NCI-H1105 treated with DMSO at 0.1 percent for 48 hours (cell line): Measurements from ENCODE around the gene TRIM29.

Source experiments
- DNase-seq: peaks from one replicate; lab custom pipeline; 2025; lab: John Stamatoyannopoulos, UW

TRIM29 gene

DNA sequence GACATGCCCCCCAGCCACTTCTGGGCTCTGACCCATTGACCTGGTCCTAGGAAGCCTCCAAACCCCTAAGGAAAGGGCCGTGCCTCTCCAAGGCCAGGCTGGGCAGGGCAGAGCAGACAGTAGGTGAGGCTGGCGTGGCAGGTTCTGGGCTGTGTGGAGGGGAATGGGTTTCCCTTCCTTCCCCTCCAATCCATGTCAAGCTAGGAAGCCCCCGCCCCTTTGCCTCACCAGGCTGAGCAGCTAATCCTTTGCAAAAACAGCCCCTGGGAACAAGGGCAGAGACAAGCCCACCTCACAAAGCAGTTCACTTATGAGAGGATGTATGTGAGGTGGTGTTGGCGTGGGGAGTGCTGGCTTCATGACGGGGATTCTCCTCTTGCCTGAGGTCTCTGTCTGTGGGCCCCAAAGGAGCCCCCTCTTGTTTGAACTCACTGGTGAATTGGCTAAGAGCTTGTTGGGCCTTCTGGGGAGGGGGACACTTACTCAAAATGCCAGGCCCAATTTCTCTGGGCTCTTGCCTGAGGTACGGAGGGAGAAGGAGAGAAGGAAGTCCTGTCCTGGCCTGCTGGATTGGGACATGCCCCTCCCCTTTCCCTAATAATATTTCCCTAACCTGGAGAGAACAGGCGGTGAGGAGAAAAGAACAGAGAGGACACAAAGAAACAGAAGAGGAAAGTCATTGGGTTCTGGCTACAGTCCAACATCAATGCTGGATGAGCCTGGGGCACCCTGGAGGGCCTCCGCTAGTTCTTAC, 1.6 kb upstream of the TRIM29 start:
- DNase-seq: no peak

DNA sequence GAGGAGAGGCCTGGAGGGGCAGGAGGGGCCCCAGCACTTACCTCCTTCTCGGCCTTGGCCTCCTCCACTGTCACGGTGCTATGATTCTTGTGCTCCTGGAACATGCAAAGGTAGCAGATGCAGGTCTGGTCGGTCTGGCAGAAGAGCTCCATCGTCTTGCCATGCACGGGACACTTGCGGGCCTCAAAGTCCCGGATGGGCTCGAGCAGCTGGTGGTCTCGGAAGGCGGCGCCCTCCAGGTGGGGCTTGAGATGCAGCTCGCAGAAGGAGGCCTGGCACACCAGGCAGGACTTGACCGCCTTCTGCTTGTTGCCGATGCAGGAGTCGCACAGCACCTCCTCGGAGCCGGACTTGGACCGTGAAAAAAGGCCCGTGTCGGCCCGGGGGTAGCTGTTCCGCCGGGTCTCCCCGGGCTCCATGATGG, 714 bp downstream of the TRIM29 start:
- DNase-seq: no peak

DNA sequence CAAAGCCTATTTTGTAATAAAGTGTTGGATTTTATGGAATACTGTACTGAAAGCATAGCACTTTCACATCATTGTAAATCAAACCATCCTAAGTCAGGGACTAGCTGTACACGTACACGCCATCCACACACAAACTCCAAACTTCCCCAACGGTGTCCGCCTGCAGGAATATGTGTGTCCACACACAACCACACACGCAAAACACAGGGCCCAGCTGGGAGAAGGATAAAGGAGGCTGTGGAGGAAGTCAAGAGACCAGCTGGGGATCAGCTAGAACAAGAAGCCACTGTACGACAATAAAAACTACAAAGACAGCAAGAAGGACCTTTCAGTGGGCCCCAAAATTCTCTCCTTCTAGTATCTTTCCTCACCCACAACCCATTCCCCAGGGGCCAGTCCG, 1.6 kb downstream of the TRIM29 start:
- DNase-seq: no peak

DNA sequence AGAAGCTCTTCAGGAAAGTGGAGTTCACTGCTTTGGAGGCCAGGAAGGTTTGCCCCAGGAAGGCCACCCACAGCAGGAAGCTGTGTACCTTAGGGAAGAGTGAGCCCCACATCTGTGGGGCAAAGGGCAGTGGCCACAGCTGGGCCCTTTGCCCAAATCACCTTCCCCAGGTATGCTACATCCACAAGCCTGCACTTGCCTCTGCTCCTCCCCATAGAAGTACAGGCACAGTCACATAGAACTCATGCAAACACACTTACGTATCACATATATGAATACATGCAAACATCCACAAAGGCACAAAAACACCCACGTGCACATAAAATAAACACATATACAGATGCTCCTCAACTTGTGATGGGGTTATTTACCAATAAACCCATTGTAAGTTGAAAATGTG, 2.1 kb downstream of the TRIM29 start:
- DNase-seq: no peak

DNA sequence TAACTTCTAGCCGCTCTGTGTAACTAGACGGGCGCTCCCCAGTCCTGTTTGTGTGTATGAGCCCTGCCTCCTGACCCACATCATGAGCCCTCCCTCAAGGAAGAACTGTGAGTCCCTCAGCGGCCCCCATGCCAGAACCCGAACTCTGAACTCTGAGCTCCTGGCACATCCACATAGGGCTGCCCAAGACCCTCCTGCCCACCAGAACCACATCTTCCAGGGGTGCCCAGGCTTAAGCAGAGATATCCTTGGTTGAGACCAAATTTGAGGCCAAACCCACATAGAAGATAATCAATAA, 3.0 kb downstream of the TRIM29 start:
- DNase-seq: no peak

DNA sequence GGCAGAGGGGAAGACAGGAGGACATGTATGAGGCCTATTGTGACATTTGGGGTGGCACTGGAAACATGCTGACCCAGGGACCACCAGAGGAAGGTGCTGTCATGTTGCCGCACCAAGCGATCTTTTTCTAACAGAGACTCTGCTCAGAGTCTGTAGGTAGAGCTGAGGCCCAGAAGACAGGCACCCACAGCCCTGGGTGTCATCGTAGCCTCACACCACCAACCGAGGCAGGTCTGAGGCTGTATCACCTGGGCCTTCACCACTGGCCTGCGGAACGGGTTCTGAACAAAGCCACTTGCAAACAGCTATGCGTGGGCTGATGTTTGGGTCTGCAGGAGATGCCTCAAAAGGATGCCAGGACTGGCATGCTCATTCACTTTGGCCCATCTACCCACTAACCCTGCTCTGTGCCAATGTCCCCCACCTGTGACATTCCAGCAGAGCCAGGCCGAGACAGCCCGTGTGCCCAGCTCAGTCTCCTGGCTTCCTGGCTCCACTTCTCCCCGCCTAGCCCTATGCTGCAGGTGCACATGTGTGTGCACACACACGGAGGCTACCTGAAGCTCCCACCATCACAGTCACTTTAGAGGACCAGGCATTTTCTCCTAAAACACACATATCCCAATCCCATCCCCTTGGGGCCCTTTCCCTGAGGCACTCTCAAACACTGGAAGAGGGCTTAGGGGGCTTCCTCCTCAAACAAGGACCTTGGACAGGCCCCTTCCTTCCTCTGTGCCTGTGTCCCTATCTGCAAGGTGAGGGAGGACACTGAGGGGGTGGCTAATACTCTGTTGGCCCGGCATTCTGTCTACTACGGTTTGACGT, 3.6 kb downstream of the TRIM29 start:
- no peak for DNase-seq

DNA sequence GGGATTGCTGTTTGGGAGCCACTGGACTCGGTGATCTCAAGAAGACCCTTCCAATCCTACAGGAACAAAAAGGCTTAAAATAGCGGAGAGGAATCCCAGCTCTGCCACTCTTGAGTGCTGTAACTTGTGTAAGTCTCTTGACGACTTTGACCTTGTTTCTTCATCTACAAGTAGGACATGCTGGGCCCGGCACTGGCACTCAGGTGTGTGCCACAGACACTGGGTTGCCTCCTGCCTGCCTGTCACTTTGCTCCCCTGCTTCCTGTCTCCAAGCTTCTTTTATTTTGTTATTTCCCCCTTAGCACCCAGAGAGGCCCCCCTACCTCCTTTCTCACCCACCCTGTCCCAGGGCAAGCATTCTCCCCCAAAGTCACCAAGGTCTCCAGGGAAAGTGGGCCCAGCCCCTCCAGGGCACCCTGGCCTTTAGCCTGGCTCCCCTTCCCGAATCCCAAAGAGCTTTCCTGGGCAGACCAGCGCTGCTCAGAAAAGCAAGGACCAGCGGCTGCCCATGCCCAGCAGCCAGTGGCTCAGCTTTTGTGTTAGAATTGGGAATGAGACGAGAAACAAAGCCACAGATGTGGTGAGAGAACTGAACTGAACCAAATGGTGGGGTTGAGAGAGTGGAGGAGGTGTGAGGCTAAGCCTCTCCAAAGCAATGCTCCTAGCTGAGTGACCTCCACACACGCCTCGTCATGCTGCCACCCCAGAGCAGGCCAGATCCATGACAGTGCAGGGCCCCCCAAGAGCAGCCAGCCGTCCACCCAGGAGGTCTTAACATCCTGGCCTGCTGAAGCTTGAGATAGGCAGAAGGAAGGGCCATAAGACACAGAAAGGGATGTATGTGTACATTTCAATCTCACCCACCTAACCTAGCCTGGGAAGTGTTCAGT, 4.5 kb downstream of the TRIM29 start:
- no peak for DNase-seq

DNA sequence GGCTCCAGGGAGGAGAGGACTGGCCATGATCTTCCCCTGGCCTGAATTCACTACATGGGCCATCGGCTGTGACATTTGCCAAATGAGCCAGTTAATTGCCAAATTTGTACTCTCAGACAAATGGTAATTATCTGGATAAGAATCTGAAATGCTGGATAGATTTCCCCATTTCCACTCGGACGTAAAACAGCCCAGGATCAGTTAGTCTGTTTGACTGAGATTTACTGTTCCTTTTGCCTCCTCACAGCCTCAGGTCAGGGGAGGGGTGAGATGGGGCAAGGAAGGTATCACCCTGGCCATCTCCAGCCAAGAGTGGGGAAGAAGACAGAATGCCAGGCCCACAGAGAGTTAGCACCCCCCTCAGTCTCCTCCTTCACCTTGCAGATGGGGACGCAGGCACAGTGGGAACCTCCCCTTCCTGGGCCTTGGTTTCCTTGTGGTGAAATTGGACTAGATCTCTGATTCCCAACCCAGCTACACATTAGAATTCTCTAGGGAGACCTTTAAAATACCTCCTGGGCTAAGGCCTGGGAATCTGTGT, 5.2 kb downstream of the TRIM29 start:
- no peak for DNase-seq

DNA sequence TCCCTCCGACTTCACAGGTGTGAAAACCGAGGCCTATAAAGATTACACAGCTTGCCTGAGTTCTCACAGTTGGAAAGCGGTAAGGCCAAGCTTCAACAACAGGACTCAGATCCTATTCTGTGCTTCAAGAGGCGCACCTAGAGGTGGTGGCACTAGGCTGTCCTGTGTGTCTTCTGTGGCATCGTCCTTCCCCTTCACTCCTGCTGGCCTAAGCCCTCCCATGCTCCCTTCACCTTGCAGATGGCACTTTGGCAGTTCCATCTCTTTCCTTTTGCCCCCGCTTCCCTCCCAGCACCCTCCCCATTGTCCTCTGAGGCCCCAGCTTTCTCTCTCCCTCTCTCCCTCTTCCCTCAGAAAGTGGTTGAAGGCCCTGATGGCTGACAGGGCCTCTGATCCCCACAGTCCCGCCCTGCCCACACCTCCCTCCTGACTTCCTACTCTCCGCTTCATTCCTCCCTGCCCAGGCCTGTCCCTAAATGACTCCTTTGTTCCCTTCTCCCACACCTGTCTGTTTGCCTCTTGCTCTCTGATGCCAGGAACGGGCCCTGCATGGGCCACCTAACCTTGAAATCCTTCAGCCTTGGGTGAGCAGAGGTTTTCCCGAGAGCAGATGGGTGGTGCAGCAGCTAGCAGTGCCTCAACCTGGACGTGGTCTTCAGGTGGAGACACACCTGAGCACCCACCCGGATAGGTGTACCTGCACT, 5.8 kb downstream of the TRIM29 start:
- peak; percentile 94 for DNase-seq

DNA sequence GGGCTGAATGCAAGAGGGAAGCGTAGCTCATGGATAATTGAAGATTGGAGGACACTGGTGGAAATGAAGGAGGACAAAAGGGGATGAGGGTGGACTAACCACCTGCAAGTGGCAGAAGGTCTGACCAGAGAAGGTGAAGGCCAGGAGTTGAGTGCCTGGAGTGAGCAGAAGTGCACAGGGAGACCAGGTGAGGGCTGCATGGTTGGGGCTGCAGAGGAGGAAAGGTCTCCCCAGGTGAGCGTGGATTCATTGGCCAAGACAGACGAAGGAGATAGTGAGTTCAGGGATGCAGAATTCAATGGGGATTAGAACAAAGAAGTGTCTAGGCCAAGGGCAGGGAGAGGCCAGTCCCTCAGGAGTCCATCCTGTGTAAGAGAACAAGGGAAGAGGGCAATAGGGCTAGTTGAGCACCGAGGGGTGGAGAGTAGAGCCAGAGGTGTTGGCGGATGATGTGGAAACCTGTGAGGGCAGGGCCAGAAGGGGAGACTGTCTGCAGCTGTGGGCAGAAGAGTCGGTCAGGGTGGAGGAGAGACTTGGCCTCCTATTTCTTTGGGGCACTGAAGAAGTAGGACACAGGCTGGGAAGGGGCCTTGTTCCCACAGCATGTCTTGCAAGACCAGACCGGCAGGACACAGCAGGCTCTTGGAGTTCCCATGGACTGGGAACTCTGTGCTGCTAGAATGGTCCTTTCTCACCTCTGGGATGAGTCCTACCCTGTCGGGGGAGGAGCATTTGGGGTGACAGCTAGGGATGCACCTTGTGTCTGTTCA, 6.7 kb downstream of the TRIM29 start:
- DNase-seq: no peak

DNA sequence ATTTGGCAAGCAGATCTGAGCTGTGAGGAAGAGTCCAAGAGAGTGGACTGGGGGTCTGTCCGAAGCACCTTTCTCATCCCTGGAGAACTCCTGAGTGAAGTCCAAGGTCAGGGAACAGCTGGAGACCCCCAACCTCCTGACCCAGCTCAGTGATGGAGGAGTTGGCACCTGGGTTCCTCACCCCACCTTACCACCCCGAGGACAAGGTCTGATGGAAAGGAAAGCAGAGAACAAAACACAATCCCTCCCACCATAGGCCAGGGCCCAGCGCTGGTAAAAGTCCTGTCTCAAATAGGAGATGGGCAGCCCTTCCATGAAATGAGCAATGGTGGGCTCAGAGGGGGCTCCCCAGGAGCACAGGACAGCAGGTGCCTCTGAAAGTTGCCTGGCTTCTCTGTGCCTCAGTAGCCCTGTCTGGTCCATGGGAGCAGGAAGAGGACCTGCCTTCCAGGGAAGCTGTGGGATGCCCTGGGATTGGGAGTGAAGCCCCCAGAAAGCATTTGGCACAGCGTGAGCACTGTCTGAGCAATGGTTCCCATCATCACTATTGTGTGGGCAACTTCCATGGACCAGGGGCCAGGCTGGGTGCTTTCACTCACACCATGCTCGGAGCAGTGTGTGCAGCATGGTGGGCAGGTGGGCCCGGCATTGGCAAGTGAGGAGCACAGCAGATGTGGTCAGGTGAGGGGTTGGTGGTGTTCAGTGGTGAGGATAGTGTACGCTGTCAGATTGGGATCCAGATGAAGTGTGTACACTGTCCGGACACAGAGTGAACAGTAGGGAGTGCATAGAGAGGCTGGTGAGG, 7.5 kb downstream of the TRIM29 start:
- DNase-seq: no peak

DNA sequence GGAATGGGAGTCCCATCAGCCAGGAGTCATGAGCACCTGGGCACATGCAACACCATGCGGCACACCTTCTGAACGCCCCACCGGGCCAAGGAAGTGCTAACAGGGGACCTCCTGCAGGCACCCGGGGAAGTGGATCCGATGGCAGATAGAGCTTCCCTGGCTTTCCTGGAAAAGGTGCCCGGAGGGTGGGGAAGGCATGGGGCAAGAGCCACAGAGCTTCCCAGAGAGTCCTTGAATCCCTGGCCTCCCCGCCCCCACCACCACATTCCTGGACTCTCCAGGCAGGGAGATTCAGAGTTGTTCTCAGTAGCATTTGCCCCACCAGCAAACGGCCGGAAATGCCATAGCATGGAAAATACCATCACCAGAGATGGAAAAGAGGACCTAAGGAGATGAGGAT, 8.3 kb downstream of the TRIM29 start:
- no peak for DNase-seq

DNA sequence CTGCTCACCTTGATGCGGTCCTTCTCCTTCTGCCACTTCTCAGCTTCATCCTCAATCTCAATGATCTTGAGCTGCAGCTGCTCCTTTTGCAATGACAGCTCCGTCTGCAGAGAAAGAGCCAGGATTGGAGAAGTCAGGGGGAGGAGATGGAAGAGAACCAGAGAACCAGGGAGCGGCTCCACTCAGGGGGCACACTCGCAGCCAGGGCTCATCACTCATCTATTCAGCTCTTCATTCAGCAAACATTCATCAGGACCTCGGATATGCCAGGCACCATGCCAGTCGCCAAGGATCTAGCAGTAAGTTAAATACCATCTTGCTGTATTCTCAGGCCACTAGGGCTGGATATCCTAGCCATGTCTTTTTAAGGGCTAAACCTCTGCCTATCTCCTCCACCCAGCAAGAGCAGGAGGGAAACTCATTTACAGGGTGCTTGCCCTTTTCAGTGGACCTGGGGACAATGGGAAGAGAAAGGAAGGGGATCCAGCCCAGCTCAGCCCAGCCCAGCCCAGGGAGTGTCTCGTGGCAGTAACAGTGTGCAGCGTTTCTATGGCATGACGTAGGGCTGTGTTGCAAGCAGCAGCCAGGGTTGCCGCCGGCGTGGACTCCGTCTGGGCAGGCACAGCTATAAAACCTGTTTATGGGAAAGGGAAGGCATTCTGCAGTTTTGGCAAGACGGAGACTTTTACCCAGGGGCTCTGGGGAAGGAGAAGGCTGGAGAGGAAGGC, 9.4 kb downstream of the TRIM29 start:
- peak; percentile 22 for DNase-seq

DNA sequence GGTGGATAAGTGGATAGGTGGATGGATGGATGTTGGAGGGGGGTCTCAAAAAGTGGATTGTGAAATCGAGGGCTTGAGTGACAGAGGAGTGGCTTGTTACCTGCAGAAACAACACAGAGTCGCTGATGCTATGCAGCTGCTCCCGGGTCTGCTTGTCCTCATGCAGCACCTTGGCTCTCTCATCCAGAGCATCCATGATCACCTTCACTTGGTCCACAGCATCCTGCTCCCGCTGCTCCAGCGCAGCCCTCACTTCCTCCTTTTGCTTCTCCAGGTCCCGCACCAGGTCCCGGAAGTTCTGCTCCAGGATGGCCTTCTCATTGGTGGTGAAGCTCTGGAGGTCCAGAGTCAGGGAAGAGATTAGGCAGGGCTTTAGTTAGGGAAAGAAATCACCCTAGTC, 10.7 kb downstream of the TRIM29 start:
- no peak for DNase-seq

DNA sequence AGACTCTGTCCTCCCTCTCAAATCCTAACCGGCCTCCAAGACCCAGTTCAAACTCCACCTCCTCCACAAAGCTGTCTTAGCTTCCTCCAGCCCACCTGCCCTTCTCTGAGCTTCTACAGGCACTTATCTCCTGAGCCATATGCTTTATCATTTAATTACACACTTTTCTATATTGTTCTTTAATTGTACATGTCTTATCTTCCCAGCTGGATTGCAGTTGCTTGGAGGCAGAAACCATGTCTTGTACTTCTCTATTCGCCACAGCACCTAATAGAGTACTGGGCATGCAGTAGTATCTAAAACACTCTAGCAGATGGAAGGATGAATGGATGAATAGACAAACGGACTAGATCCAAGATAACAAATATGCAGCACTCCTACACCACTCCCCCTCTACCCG, 11.3 kb downstream of the TRIM29 start:
- DNase-seq: no peak

DNA sequence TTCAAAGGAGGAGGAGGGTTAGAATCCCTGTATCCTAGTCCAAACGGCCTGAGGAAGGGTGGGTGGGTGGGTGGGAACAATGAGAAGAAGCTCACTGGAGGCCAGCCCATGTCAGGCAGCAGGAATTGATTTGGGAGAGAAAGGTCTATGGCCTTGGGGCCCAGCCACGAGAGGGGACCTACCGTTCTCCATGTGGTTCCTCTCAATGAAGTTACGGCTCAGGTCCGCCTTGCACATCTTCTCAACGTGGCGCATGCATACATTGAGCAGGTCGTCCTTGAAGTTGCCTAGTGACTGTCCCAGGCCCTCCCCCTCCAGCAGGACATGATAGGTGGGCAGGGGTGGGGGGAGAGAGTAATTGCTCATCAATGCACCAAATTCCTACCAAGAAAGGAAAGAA, 12.4 kb downstream of the TRIM29 start:
- DNase-seq: no peak

DNA sequence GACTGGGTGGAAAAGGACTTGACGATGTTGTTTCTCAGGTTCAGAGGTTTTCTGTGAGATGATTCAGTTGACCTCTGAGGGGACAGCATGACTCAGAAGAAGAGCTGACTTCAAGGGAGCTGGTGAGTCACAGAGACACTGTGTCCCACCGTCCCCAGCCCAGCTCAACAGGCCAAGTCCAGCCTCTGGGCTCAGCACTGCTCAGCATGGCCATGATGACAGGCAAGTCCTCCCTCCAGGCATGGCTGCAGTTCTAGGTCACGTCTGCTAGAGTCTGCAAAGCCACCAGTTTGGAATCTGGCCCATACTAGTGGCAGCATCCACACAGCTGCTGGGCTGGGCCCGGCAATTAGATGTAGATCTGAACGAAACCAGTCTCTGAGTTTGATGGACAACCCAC, 12.9 kb downstream of the TRIM29 start:
- DNase-seq: no peak

DNA sequence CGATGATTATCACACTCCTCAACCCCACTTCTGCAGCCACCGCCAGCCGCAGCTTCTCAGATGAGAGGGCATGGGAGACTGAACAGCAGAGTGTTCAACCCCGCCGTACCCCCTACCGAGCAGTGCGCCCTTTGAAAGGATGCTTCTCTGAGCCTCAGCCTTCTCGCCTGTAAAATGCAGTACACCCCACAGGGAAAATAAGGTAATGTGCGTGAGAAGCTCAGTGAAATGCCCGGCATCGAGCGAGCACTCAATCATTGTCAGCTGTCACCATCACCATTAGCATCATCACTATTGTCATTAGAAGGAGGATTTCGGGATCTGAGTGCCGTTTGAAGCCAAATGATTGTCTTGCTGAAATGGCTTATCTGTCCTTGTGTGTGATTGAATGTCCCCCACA, 13.6 kb downstream of the TRIM29 start:
- no peak for DNase-seq

DNA sequence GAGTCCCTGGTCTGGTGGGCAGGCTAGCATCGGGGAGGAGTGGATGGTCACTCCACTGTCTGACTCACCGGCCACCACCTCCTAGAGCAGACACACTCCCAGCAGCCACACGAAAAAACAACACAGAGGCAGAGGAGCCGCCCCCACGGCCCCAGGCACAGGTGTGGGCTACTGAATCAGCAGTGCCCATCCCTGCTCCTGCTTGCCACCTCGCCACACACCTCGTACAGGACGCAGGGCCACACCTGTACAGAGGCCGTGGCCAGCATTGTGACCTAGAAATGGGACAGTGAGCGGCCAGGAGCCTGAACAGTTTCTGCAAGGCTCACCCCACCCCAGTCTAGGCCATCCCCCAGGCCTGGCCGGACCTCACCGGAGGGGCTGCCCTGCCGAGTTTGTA, 14.0 kb downstream of the TRIM29 start:
- no peak for DNase-seq
